Adrenal gland (tissue), 12 donors: ENCODE measurements around the gene RPL39. TPM values are rescaled to one million over a fixed set of nuclear protein-coding genes. Genes with fewer than 3 reads are reported as not detected.
"Not testable (repeated sequence)": the region's sequence is repeated elsewhere in the genome, so short reads cannot be mapped to it uniquely, and the experiment has no call there.

Experiments used
- DNase-seq, 7 donors: peaks; one replicate each; pipeline ENCODE4 v3.0.0-alpha.2; 2019 to 2020
- H3K27ac ChIP-seq, 5 donors: fragments of 200-600 bp; sonication (generic) in 4 of 5; 1 replicate in 3 of 5; 2 replicates in 2 of 5; pipeline versions ENCODE4 v1.5.1 to v1.8.0; 2016 to 2020; ENCODE audit warnings: mild to moderate bottlenecking in 1 of 5
- H3K27me3 ChIP-seq: fragments of 200-600 bp; 2 replicates; pipeline ENCODE4 v1.8.0; 2021
- H3K36me3 ChIP-seq, 2 donors: fragments of 200-600 bp; replicated peaks in 1 of 2; 1 replicate in 1 of 2; 2 replicates in 1 of 2; pipeline versions ENCODE4 v1.5.1 to v1.8.0; 2018 to 2022
- H3K4me1 ChIP-seq, 2 donors: fragments of 200-600 bp; replicated peaks in 1 of 2; 1 replicate in 1 of 2; 2 replicates in 1 of 2; pipeline versions ENCODE4 v1.5.1 to v1.8.0; 2018 to 2021
- H3K4me3 ChIP-seq, 4 donors: fragments of 200-600 bp; sonication (generic) in 3 of 4; one replicate each; pipeline ENCODE4 v1.5.1; 2016 to 2018
- H3K9me3 ChIP-seq, 3 donors: fragments of 200-600 bp; sonication (generic) in 1 of 3; replicated peaks in 1 of 3; 1 replicate in 2 of 3; 2 replicates in 1 of 3; pipeline versions ENCODE4 v1.5.1 to v1.8.0; 2016 to 2021
- POLR2A ChIP-seq, 2 donors: fragments of 450-650 bp; IDR thresholded peaks; one replicate each; pipeline ENCODE4 v1.6.1; 2017; ENCODE audit warnings: antibody characterized with exemption in 2 of 2, mild to moderate bottlenecking in 2 of 2, moderate library complexity in 1 of 2
- WGBS, 4 donors: extraction: QIAGEN DNeasy Blood & Tissue Kit in 2 of 4; methylation state at CpG; one replicate each; pipeline versions ENCODE4 v1.1.5 to v1.1.7; 2013 to 2017; 5-methylcytosine and 5-hydroxymethylcytosine counted together
- intact Hi-C, 2 donors: fragments of 100-400 bp; cut with DNase I; formaldehyde crosslinking; loops; one replicate each; pipeline versions ENCODE4 v1.14.1 to v1.15.0; 2022 to 2023
- polyA plus RNA-seq, 3 donors: library from polyadenylated mRNA; stranded (reverse); fragments of 200-250 nt in 2 of 3; fragments of 350-450 nt in 1 of 3; fragmentation: Illumina TruSeq in 1 of 3; extraction: RNeasy Lipid Tissue Mini Kit (QIAGEN cat#74804) in 1 of 3; gene quantifications; one replicate each; pipeline ENCODE4 v1.2.3, GENCODE V29; 2013 to 2014
- total RNA-seq, 9 donors: library from RNA; depleted of rRNA in 4 of 9; stranded (reverse); fragments of >200 nt in 4 of 9; fragments of 120-200 nt in 1 of 9; fragmentation: NEBNext Ultra II Directional in 1 of 9; extraction: Animal tissue kit (Norgen Biotek cat#: 25700) in 1 of 9; gene quantifications; one replicate each; pipeline versions ENCODE4 v1.1.0 to v1.2.4, GENCODE V29; 2013 to 2023
- TF ChIP-seq, protein P1 (sequence below), 6 experiments: fragments of 450-650 bp in 4 of 6; fragments of 200-600 bp in 2 of 6; sonication (generic) in 1 of 6; IDR thresholded peaks; 1 replicate in 5 of 6; 2 replicates in 1 of 6; pipeline versions ENCODE4 v1.5.1 to v1.8.0; 2016 to 2021; ENCODE audit warnings: antibody characterized with exemption in 6 of 6, mild to moderate bottlenecking in 2 of 6, moderate library complexity in 1 of 6
- donor health status: healthy with polysubstance abuse.
- donor health status: Bipolar disorder and iron deficiency.
- donor health status: DM: yes; HTN: yes; CAD: no.
- donor health status: DM: no; HTN: no; CAD: no.
- donor health status: DM: no; HTN: no; CAD: no.
- donor health status: DM: yes; HTN: yes; CAD: no.

Gene RPL39
- total and polyA plus RNA-seq, 12 donors: 797 to 4,409 (median 2,170) TPM

DNA sequence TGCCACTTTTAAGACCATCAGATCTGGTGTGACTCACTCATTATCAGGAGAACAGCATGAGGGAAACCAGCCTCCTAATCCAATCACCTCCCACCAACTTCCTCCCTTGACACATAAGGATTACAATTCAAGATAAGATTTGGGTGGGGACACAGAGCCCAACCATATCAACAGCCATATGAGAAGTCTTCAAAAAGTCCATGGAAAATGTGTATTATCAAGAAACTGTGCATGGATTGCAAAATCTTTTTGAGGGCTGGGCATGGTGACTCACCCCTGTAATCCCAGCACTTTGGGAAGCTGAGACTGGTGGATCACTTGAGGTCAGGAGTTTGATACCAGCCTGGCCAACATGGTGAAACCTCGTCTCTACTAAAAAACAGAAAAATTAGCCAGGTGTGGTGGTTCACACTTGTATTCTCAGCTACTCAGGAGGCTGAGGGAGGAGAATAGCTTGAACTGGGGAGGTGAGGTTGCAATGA lies 17.8 kb upstream of the RPL39 start:
- Histone ChIP-seq H3K9me3 (no peaks in the 10 kb centered on the region), H3K27me3 (no peaks in the 10 kb centered on the region), H3K4me3 (no peak overlapping the region), H3K27ac (no peak overlapping the region), H3K36me3 (no peaks in the 10 kb centered on the region), H3K4me1 (no peaks in the 10 kb centered on the region)
- WGBS, 4 donors: 43 to 80% (median 60%) methylated on average over 1 of the region's 1 CpG
- intact Hi-C loops: no loop called here
- no peak for DNase-seq
- TF ChIP-seq, protein P1, sequence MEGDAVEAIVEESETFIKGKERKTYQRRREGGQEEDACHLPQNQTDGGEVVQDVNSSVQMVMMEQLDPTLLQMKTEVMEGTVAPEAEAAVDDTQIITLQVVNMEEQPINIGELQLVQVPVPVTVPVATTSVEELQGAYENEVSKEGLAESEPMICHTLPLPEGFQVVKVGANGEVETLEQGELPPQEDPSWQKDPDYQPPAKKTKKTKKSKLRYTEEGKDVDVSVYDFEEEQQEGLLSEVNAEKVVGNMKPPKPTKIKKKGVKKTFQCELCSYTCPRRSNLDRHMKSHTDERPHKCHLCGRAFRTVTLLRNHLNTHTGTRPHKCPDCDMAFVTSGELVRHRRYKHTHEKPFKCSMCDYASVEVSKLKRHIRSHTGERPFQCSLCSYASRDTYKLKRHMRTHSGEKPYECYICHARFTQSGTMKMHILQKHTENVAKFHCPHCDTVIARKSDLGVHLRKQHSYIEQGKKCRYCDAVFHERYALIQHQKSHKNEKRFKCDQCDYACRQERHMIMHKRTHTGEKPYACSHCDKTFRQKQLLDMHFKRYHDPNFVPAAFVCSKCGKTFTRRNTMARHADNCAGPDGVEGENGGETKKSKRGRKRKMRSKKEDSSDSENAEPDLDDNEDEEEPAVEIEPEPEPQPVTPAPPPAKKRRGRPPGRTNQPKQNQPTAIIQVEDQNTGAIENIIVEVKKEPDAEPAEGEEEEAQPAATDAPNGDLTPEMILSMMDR (IDR thresholded peaks at IDR 0.05): no peak
- no peak for TF ChIP-seq POLR2A (IDR thresholded peaks at IDR 0.05)

DNA sequence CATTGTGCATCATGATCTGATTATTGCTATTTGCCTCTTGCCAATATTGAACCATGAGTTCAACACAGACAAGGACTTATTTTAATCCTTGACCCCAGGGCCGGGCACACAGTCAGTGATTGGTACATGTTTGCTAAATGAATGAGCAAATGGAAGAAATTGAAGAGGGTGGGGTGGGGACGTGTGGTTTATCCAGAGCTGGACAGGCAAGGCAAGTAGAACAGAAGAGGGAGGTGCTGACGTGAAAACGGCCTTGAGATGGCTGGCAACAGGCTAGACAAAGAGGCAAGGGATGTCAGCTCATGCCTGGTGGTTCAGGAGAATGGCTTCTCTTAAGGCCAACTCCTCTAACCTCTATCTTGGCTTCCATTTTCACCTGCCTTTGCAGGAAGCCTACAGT lies 17.0 kb upstream of the RPL39 start:
- H3K27ac ChIP-seq, H3K4me1 ChIP-seq, DNase-seq, H3K36me3 ChIP-seq, H3K9me3 ChIP-seq, H3K27me3 ChIP-seq, H3K4me3 ChIP-seq, intact Hi-C loops: not testable (repeated sequence)
- WGBS, 4 donors: 20 to 66% (median 39%) methylated on average over 1 to 3 of the region's 4 CpGs

DNA sequence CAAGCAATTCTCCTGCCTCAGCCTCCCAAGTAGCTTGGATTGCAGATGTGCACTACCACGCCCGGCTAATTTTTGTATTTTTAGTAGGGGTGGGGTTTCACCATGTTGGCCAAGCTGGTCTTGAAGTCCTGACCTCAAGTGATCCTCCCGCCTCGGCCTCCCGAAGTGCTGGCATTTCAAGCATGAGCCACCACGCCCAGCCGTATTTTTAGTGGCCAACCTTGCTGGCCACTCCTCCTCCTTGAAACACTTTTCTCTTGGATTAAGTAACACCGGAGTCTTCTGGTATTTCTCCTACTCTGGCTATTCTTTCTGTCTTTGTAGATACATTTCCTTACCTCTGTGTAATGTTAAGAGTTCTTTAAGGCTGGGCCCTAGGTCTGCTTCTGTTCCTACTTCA lies 11.1 kb upstream of the RPL39 start:
- no peak for DNase-seq
- H3K4me3 ChIP-seq: no peak overlapping the region
- intact Hi-C loops: no loop called here
- no peaks in the 10 kb centered on the region for H3K36me3 ChIP-seq
- H3K27me3 ChIP-seq: no peaks in the 10 kb centered on the region
- no peaks in the 10 kb centered on the region for H3K4me1 ChIP-seq
- no peaks in the 10 kb centered on the region for H3K9me3 ChIP-seq
- no peak overlapping the region for H3K27ac ChIP-seq
- TF ChIP-seq, protein P1 (IDR thresholded peaks at IDR 0.05): no peak
- TF ChIP-seq POLR2A (IDR thresholded peaks at IDR 0.05): no peak
- WGBS, 4 donors: 83 to 93% (median 90%) methylated on average over 8 of the region's 8 CpGs

DNA sequence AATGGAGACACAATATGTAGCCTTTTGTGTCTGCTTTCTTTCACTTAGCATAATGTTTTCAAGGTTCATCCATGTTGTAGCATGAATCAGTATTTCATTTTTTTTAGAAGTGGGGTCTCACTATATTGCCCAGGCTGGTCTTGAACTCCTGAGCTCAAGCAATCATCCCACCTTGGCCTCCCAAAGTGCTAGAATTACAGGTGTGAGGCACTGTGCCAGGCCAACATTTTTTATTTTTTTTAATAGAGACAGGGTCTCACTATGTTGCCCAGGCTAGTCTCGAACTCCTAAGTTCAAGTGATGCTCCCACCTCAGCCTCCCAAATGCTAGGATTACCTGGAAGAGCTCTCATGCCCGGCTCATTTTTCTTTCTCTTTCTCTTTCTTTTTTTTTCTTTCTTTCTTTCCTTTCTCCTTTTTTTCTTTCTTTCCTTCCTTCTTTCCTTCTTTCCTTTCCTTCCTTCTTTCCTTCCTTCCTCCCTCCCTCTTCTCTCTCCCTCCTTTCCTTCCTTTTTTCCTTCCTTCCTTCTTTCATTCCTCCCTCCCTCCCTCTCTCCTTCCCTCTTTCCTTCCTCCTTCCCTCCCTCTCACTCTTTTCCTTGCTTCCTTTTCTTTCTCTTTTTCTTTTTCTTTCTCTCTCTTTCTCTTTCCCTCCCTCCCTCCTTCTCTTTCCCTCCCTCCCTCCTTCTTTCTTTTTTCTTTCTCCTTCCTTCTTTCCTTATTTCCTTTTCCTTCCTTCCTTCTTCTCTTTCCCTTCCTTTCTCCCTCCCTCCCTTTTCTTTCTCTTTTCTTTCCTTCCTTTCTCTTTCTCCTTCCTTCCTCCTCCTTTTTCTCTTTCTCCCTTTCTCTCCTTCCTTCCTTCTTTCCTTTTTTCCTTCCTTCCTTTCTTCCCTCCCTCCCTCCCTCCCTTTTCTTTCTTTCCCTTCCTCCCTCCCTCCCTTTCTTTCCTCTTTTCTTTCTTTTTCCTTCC lies 10.1 kb upstream of the RPL39 start:
- no peak for TF ChIP-seq POLR2A (IDR thresholded peaks at IDR 0.05)
- TF ChIP-seq, protein P1 (IDR thresholded peaks at IDR 0.05): no peak
- intact Hi-C loops: no loop called here
- no peak overlapping the region for H3K27ac ChIP-seq
- no peaks in the 10 kb centered on the region for H3K36me3 ChIP-seq
- no peaks in the 10 kb centered on the region for H3K4me1 ChIP-seq
- no peaks in the 10 kb centered on the region for H3K9me3 ChIP-seq
- WGBS, 4 donors: 79 to 94% (median 94%) methylated on average over 2 of the region's 2 CpGs
- H3K27me3 ChIP-seq: no peaks in the 10 kb centered on the region
- DNase-seq: no peak
- no peak overlapping the region for H3K4me3 ChIP-seq
